Measurements from ENCODE around the gene HMGN3. TPM values are rescaled to one million over a fixed set of nuclear protein-coding genes. Genes with fewer than 3 reads are reported as not detected.

HMGN3 gene
- total RNA-seq, 2 donors from 2014 or later = 46.6 to 49.6 TPM

DNA sequence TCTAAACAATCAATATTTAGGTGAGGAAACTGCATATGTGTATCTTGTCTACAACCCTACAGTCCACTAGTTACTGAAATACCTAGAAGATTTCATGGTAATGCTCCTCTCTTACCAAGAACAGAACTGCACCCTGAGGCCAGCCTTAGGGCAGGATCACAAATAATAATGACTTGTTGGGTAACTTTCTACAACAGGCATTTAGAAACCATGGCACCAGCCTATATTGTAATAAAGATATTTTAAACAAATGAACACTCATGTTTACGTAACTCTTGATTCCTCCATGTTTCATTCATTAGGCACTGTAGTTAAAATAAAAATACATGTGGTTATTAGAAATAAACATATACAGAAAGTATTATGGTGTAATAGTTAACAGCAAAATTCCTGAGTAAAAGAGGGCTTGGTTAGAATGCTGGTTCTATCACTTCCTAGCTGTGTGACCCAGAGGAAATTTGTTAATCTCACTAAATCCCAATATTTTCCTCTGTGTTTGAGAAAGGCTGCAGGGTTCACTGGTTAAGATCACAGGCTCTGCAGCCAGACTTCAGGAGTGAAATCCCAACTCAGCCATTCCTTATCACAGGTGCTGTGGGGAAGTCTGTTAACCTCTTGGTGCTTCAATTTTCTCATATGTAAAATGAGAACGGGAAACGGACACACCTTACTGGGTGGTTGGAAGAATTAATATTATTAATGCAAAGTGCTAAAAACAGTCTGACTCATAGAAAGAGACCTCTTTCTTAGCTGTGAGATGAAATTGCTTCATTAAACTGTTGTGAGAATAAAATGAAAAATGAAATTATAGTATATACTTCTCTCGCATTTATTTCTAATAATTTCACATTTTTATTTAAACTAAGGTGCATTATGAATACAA lies 8.5 kb downstream of the HMGN3 start:
- ATAC-seq (no peak), DNase-seq (ENCODE audit: low spot score) (no peak)
- no peaks in the 10 kb centered on the region for H3K36me3 Mint-ChIP-seq
- H3K27me3 Mint-ChIP-seq = no peaks in the 10 kb centered on the region
- H3K9me3 Mint-ChIP-seq = no peaks in the 10 kb centered on the region
- H3K4me1 Mint-ChIP-seq (ENCODE audit: low read depth in 2 of 2) = peaks cover 13% of the 10 kb centered on the region in 2 donors
- H3K27ac Mint-ChIP-seq = no peak overlapping the region
- H3K4me3 Mint-ChIP-seq = no peak overlapping the region

DNA sequence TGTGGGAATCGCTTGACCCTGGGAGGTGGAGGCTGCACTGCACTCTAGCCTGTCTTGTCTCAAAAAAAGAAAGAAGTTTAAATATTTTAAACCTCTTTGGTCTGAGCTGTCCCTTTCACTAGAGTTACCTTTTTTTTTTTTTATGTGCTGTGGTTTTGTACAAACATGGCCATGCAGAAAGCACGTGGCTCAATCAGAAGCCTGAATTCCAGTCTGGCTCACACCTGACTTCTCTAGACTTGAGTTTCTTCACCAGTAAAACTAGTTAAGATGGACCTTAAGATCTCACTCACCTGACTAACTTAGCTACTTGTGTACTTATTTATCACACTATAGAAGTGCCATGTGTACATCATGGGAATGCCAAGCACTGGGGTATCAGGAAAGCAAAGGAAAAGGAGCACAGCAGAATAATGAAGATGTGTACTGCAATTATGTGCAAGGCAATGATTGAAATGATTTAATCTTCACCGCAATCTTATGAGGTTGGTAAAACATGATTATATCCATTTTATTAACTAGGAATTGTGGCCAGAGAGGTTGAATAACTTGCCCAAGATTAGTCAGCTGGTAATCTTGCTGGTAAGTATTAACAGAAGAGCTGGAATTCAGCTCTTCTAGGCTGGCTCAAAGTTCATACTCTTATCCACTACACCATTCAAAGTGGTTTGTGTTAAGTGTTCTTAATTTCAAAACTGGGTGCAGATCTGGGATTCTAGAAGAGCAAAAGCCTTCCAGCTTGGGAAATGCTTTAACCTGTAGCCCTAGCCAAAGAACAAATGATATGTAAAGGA lies 10.7 kb downstream of the HMGN3 start:
- no peak for ATAC-seq
- no peak overlapping the region for H3K4me3 Mint-ChIP-seq
- H3K27me3 Mint-ChIP-seq = no peaks in the 10 kb centered on the region
- peaks cover 13% of the 10 kb centered on the region in 2 donors for H3K4me1 Mint-ChIP-seq (ENCODE audit: low read depth in 2 of 2)
- H3K9me3 Mint-ChIP-seq = no peaks in the 10 kb centered on the region
- no peak for DNase-seq (ENCODE audit: low spot score)
- no peaks in the 10 kb centered on the region for H3K36me3 Mint-ChIP-seq
- H3K27ac Mint-ChIP-seq = peak overlapping the region in 1 of 2 donors; percentile 33

DNA sequence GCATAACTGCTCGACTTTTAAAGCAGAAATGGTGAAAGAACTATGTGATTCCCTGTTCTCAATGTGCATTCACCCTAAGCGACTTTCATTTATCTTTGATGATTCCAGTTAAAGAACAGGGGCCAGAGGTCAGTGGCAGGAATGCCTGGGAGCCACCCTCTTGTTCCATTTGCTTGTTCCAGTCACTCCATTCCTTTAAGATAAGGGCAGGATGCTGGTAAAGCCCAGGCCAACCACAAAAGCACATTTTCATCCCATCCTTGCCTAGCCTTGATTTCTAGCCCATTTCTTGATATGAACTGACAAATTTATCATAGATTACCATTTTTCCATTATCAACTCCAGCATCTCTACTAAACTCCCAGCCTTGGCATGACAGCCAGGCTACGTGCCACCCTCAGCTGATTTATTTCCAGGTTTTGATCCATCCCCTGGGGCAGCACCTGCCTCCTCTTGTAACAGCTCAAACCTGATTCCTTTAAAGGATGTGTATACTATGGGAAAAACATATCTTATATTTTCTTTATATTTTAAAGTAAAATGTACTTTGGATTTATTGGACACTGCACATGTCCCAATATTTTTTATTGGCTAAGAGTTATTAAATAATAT lies 19.2 kb downstream of the HMGN3 start:
- no peak overlapping the region for H3K4me3 Mint-ChIP-seq
- H3K27me3 Mint-ChIP-seq = no peaks in the 10 kb centered on the region
- DNase-seq (ENCODE audit: low spot score) = no peak
- no peaks in the 10 kb centered on the region for H3K9me3 Mint-ChIP-seq
- ATAC-seq = no peak
- H3K4me1 Mint-ChIP-seq (ENCODE audit: low read depth in 2 of 2) = peaks cover 6 to 7% of the 10 kb centered on the region in 2 donors
- no peaks in the 10 kb centered on the region for H3K36me3 Mint-ChIP-seq
- no peak overlapping the region for H3K27ac Mint-ChIP-seq

DNA sequence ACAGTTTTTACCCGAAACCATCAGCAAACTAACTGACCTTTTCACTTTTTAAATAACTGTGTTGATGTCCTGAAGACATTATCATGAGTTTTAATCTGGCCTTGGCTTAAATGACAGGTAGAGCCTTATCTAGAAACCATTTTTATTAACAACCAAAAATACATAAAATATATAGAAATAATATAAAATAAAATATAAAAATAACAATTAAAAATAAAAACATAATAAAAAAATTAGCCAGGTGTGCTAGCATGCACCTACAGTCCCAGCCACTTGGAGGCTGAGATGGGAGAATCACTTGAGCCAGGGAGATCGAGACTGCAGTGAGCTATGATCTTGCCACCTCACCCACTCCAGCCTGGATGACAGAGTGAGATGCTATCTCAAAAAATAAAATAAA lies 21.6 kb downstream of the HMGN3 start:
- DNase-seq (ENCODE audit: low spot score) = no peak
- ATAC-seq = no peak
- H3K4me3 Mint-ChIP-seq = no peak overlapping the region
- no peak overlapping the region for H3K27ac Mint-ChIP-seq
- peaks cover 6 to 11% of the 10 kb centered on the region in 2 donors for H3K4me1 Mint-ChIP-seq (ENCODE audit: low read depth in 2 of 2)
- H3K27me3 Mint-ChIP-seq = no peaks in the 10 kb centered on the region
- no peaks in the 10 kb centered on the region for H3K36me3 Mint-ChIP-seq
- no peaks in the 10 kb centered on the region for H3K9me3 Mint-ChIP-seq

DNA sequence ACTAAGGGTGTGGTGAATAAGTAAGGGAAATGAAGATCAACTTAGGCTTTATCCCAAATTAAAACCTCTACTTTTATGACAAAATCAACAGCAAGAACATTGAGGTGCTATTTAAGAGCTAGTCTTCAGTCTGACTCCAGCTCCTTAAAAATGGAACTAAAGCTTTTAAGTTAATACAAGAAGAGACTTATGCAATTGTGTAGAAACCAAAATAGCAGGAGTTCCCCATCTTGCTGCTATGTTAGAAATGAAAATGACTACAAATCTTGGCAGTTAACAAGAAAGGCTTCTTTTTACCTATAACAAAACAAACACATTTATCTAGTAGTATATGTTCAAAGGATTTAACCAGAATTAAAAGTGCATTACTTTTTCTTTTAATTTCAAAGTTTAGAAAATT lies 25.7 kb downstream of the HMGN3 start:
- no peaks in the 10 kb centered on the region for H3K27me3 Mint-ChIP-seq
- H3K27ac Mint-ChIP-seq = no peak overlapping the region
- no peak overlapping the region for H3K4me3 Mint-ChIP-seq
- no peaks in the 10 kb centered on the region for H3K9me3 Mint-ChIP-seq
- peaks cover 22% of the 10 kb centered on the region for H3K36me3 Mint-ChIP-seq
- DNase-seq (ENCODE audit: low spot score) (no peak), ATAC-seq (no peak)
- peaks cover 0 to 9% of the 10 kb centered on the region in 2 donors for H3K4me1 Mint-ChIP-seq (ENCODE audit: low read depth in 2 of 2)

DNA sequence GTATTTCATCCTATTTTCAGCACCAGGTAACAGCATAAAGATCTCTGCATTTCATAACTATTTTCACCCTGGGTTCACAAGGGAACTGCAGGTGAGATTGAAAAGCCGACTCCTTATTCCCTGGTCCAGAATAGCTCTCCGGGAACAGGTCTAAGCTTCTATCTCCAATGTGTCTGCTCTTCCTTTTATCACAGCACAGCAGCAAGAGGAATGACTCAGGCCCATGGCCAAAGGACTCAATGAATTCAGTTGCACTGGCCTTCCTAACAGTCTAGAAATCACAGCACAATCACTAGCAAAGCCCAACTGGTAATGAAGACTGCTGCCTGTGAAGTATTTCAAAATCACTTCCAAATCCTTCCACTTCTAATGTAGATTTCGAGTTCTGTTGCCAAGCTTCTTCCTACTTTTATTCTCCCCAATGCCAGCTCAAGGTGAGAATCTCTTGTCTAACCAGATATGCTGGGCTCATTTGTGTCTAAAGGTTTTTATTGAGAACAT lies 30.7 kb downstream of the HMGN3 start:
- Mint-ChIP-seq H3K27me3 (no peaks in the 10 kb centered on the region), H3K27ac (no peak overlapping the region), H3K4me3 (no peak overlapping the region), H3K36me3 (peaks cover 33% of the 10 kb centered on the region), H3K9me3 (no peaks in the 10 kb centered on the region), H3K4me1 (ENCODE audit: low read depth in 2 of 2) (peaks cover 0 to 8% of the 10 kb centered on the region in 2 donors)
- ATAC-seq = no peak
- no peak for DNase-seq (ENCODE audit: low spot score)

DNA sequence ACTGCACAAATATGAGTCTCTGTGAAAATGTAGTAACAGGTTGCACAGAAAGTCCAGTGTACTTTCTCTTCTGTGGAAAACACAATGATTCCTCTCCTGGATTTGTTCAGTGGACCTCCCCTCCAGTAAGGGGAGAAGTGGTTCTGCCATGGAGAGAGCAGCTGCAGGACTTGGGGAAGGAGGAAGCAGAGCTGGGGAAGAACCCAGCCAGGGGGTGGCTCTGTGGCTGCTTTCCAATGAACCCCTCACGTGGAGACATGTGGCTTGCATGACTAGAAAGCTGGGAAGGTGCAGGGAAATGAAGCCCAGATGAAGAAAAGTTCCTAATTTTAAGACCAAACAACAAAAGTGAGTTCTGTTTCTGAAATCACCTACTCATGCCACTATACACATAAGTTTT lies 31.9 kb downstream of the HMGN3 start:
- H3K36me3 Mint-ChIP-seq = peaks cover 32% of the 10 kb centered on the region
- no peaks in the 10 kb centered on the region for H3K27me3 Mint-ChIP-seq
- DNase-seq (ENCODE audit: low spot score) (no peak), ATAC-seq (no peak)
- H3K4me1 Mint-ChIP-seq (ENCODE audit: low read depth in 2 of 2) = peaks cover 0 to 8% of the 10 kb centered on the region in 2 donors
- no peaks in the 10 kb centered on the region for H3K9me3 Mint-ChIP-seq
- peak overlapping the region in 1 of 2 donors; percentile 52 for H3K27ac Mint-ChIP-seq
- no peak overlapping the region for H3K4me3 Mint-ChIP-seq

DNA sequence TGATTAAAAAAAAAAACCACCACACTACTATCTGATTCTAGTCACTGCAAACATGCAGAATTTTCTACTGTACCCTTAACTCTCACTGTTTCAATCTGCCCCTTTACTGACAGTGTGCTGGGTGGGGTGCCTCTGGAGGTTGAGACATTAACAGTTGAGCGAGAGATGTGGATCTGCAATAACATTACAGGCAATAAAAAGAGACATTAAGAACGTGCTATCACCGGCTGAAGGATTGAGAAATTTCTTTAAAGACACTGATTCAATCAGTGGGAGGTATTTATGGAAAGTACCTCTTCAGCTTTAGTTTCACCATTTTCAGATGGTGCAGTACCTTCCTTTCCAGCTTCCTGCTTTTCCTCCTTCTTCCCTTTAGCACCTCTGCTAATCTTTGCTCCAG lies 32.5 kb downstream of the HMGN3 start:
- Mint-ChIP-seq H3K36me3 (peaks cover 26% of the 10 kb centered on the region), H3K27me3 (no peaks in the 10 kb centered on the region), H3K4me1 (ENCODE audit: low read depth in 2 of 2) (peaks cover 0 to 5% of the 10 kb centered on the region in 2 donors), H3K27ac (peak overlapping the region in 1 of 2 donors; percentile 52), H3K9me3 (no peaks in the 10 kb centered on the region), H3K4me3 (no peak overlapping the region)
- DNase-seq (ENCODE audit: low spot score) (no peak), ATAC-seq (no peak)

DNA sequence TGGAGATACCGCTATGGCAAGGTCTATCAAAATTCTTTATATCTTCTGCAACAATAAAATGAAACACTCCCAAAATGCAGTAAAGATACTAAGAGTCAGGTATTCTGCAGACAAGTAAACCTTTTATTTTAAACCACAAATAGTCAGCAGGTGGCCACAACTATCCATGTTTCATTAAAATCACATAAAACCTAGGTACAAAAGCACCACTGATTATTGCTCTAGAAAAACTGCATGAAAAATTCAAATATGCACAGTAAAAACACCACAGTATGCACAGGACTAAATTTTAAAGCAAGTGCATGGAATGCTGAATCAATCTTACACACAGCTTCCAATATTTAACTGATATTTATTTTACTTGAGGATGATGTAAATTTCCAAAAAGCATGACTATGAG lies 33.3 kb downstream of the HMGN3 start:
- DNase-seq (ENCODE audit: low spot score) (no peak), ATAC-seq (no peak)
- no peak overlapping the region for H3K27ac Mint-ChIP-seq
- H3K27me3 Mint-ChIP-seq = no peaks in the 10 kb centered on the region
- peaks cover 0 to 6% of the 10 kb centered on the region in 2 donors for H3K4me1 Mint-ChIP-seq (ENCODE audit: low read depth in 2 of 2)
- peaks cover 26% of the 10 kb centered on the region for H3K36me3 Mint-ChIP-seq
- no peaks in the 10 kb centered on the region for H3K9me3 Mint-ChIP-seq
- H3K4me3 Mint-ChIP-seq = no peak overlapping the region

DNA sequence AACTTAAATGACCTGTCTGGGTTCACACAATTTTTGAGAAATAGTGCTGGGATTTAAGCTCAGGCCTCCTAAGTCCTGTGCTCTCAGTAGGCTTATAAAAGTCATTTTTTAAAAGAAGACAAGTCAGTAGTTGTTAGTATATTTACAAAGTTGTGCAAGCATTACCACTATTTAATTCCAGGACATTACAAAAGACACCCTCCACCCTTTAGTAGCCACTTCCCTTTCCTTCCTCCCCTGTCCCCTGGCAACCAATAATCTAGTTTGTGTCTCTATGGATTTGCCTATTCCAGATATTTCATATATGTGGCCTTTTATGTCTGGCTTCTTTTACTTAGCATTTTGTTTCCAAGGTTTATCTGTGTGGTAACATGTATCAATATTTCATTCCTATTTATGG lies 37.6 kb downstream of the HMGN3 start:
- Mint-ChIP-seq H3K4me1 (ENCODE audit: low read depth in 2 of 2) (peaks cover 0 to 2% of the 10 kb centered on the region in 2 donors), H3K27ac (no peak overlapping the region), H3K36me3 (peaks cover 9% of the 10 kb centered on the region), H3K27me3 (no peaks in the 10 kb centered on the region), H3K9me3 (peaks cover 4% of the 10 kb centered on the region), H3K4me3 (no peak overlapping the region)
- no peak for DNase-seq (ENCODE audit: low spot score)
- no peak for ATAC-seq

DNA sequence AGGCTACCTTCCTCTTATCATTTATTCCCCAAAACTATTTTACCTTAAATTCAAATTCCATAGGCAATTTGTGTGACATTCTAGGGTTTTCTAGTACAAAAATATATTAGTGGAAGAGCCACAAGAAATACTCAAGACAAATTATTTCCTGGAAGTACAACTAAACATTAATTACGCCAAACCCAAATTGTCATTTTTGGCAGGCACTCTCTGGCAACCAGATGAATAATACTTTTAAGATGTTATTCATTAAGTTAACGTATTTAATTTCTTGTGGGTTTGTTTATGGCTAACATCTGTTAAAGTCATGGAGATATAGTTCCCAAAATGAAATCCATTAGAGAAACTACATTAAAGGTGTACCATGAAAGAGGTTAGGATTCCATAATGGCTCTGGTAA lies 40.5 kb downstream of the HMGN3 start:
- H3K4me3 Mint-ChIP-seq = no peak overlapping the region
- DNase-seq (ENCODE audit: low spot score) = no peak

DNA sequence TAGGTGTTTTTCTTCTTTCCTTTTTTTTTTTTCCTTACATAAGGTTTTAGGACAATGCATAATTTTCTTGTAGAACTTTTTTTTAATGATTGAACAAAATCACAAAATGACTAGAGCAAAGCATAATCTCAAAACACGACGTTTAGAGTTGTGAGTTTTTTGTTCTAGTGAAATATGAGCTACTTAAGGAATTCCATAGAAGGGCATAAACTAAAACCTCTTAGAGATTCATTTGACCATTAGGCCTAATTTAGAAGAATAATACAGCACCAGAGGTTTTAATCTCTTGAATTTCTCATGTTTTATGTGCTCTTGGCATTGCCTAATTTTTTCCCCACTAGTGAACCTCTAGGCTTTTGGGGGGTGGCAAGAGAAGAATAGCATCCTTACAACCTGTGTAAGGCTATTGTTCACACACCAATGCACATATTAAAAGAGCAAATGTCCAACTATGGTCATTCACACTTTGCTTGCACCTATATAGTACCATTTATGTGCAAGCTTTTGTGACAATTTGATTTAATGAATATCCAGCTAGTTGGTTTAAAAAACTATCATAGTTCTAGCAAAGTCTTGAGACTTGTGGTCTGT lies 44.6 kb downstream of the HMGN3 start:
- Mint-ChIP-seq H3K36me3 (peaks cover 6% of the 10 kb centered on the region), H3K4me1 (ENCODE audit: low read depth in 2 of 2) (no peaks in the 10 kb centered on the region), H3K27me3 (peaks cover 2 to 9% of the 10 kb centered on the region in 2 donors), H3K4me3 (no peak overlapping the region), H3K9me3 (peaks cover 12% of the 10 kb centered on the region), H3K27ac (no peak overlapping the region)
- no peak for ATAC-seq
- no peak for DNase-seq (ENCODE audit: low spot score)

More for the DNA sequence above, 40.5 kb downstream of the HMGN3 start:
- H3K27ac Mint-ChIP-seq = no peak overlapping the region
- ATAC-seq = no peak
- peaks cover 0 to 2% of the 10 kb centered on the region in 2 donors for H3K4me1 Mint-ChIP-seq (ENCODE audit: low read depth in 2 of 2)
- H3K27me3 Mint-ChIP-seq = peaks cover 0 to 2% of the 10 kb centered on the region in 2 donors
- H3K36me3 Mint-ChIP-seq = peaks cover 6% of the 10 kb centered on the region
- peaks cover 12% of the 10 kb centered on the region for H3K9me3 Mint-ChIP-seq

DNA sequence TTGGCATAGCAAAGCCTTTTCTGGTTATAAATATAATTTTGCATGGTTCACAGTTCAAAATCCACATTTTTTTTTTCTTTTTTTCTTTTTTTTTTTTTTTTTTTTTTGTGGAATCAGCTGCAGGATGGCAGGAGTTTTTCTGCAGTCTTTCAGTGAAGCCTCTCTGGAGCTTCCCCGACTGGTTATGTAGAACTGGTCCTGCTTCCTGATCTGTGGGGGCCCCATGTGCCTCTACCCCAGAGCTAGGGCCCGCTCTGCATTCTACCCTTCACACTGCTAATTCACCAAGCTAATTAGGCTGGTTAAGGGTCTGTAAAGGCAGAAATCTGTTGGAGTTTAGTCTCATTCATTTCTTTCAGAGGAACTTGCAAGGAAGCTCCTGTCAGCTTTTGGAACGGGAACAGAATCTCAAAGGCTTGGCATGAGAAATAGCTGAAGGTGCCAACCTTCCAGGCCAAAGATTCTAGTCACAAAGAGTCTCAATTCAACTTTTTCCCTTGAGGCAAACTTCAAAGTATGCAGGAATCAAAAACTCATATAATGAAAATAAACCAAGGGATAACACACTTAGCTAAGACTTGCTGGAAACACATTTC lies 45.5 kb downstream of the HMGN3 start:
- Mint-ChIP-seq H3K4me1 (ENCODE audit: low read depth in 2 of 2) (no peaks in the 10 kb centered on the region), H3K4me3 (no peak overlapping the region), H3K27ac (no peak overlapping the region), H3K36me3 (peaks cover 6% of the 10 kb centered on the region), H3K27me3 (peaks cover 2 to 9% of the 10 kb centered on the region in 2 donors), H3K9me3 (peaks cover 12% of the 10 kb centered on the region)
- ATAC-seq (no peak), DNase-seq (ENCODE audit: low spot score) (no peak)

Data from natural killer cell treated with Interleukin-12 subunit alpha and Interleukin-12 subunit beta and Interleukin-15 and Interleukin-18, amount 100 ng/mL, for 72 hours (primary cell).